Measurements from ENCODE around the gene CEMIP2. TPM values are rescaled to one million over a fixed set of nuclear protein-coding genes. Genes with fewer than 3 reads are reported as not detected.

The CEMIP2 gene
- total and polyA plus RNA-seq, 10 of the 15 experiments (the other 5 are each of a cell fraction or from before 2014, with no cell fraction given) = 0.50 to 19.2 (median 1.2) TPM

GRCh38 chr9:71703172-71703872 lies 65.0 kb downstream of the CEMIP2 start:
- ChIA-PET SMC1A (ENCODE audit: uncharacterized antibody, unreplicated experiment) (interaction anchor here (1.5 kb wide), 1 partner anchor 12 kb away, joined by 6 read pairs; no protein-coding TSS in a partner anchor), RAD21 (ENCODE audit: unreplicated experiment) (no interaction called here), CTCF (interaction anchor here (2.9 kb wide), 1 partner anchor 12 kb away, joined by 10 read pairs; no protein-coding TSS in a partner anchor), POLR2A (no interaction called here)
- FAIRE-seq (no peak), DNase-seq (ENCODE audit: low read depth, low spot score) (no peak), ATAC-seq (no peak)
- 32% methylated on average over 6 of the region's 6 CpGs for WGBS (ENCODE audit: insufficient coverage, insufficient replicate concordance, low lambda C conversion rate, missing lambda C conversion rate)
- H3K4me3 ChIP-seq = no peak overlapping the region
- no peaks in the 10 kb centered on the region for H3K27me3 ChIP-seq (replicated peaks in 1 of 2; ENCODE audit: control insufficient read depth in 2 of 2, insufficient read depth in 2 of 2, low read length in 1 of 2)
- H2AFZ ChIP-seq (ENCODE audit: control insufficient read depth, low read depth, low read length) = no peak overlapping the region
- no peaks in the 10 kb centered on the region for H3K9me3 ChIP-seq (replicated peaks; ENCODE audit: control insufficient read depth, insufficient read depth, low read length)
- H3K4me1 ChIP-seq (ENCODE audit: control insufficient read depth, insufficient read depth, low read length) = no peaks in the 10 kb centered on the region
- no TSS peak for BruUV-seq (replicated peaks)
- H3K36me3 ChIP-seq (ENCODE audit: control insufficient read depth in 2 of 2, insufficient read depth in 2 of 2, low read length in 1 of 2) = no peaks in the 10 kb centered on the region
- TF ChIP-seq NBN (IDR thresholded peaks at IDR 0.05) (no peak), NFIC (IDR thresholded peaks at IDR 0.05; ENCODE audit: low read depth, low read length) (no peak)
- H3K9ac ChIP-seq (ENCODE audit: control insufficient read depth, insufficient read depth, low read length) = no peak overlapping the region
- no peaks in the 10 kb centered on the region for H3K79me2 ChIP-seq (ENCODE audit: control insufficient read depth, insufficient read depth, low read length)
- in situ Hi-C loops (cut with MboI) (loop anchor here (5.0 kb wide), 1 partner anchor 49 kb away; no protein-coding TSS in a partner anchor), intact Hi-C loops (cut with micrococcal nuclease; ENCODE audit: unreplicated experiment) (loop anchor here (5.0 kb wide), 1 partner anchor 64 kb away; the partner anchor contains the start of gene CEMIP2)
- H4K20me1 ChIP-seq (ENCODE audit: control insufficient read depth, insufficient read depth) = no peaks in the 10 kb centered on the region
- no peak overlapping the region for H3K4me2 ChIP-seq (ENCODE audit: control insufficient read depth, insufficient read depth)
- H3K27ac ChIP-seq (ENCODE audit: control insufficient read depth, insufficient read depth) = no peak overlapping the region

GRCh38 chr9:71697882-71698281 lies 70.4 kb downstream of the CEMIP2 start:
- 69% methylated on average over 4 of the region's 4 CpGs for WGBS (ENCODE audit: insufficient coverage, insufficient replicate concordance, low lambda C conversion rate, missing lambda C conversion rate)

More at GRCh38 chr9:71697882-71698281, 70.4 kb downstream of the CEMIP2 start:
- Histone ChIP-seq H3K9me3 (replicated peaks; ENCODE audit: control insufficient read depth, insufficient read depth, low read length) (no peaks in the 10 kb centered on the region), H3K4me3 (no peak overlapping the region), H2AFZ (ENCODE audit: control insufficient read depth, low read depth, low read length) (no peak overlapping the region), H3K27me3 (replicated peaks in 1 of 2; ENCODE audit: control insufficient read depth in 2 of 2, insufficient read depth in 2 of 2, low read length in 1 of 2) (no peaks in the 10 kb centered on the region), H3K27ac (ENCODE audit: control insufficient read depth, insufficient read depth) (no peak overlapping the region), H3K4me1 (ENCODE audit: control insufficient read depth, insufficient read depth, low read length) (no peaks in the 10 kb centered on the region), H3K4me2 (ENCODE audit: control insufficient read depth, insufficient read depth) (no peak overlapping the region), H3K36me3 (ENCODE audit: control insufficient read depth in 2 of 2, insufficient read depth in 2 of 2, low read length in 1 of 2) (no peaks in the 10 kb centered on the region), H4K20me1 (ENCODE audit: control insufficient read depth, insufficient read depth) (no peaks in the 10 kb centered on the region), H3K79me2 (ENCODE audit: control insufficient read depth, insufficient read depth, low read length) (no peaks in the 10 kb centered on the region), H3K9ac (ENCODE audit: control insufficient read depth, insufficient read depth, low read length) (no peak overlapping the region)
- BruUV-seq (replicated peaks) = no TSS peak
- intact Hi-C loops (cut with micrococcal nuclease; ENCODE audit: unreplicated experiment) (no loop called here), in situ Hi-C loops (cut with MboI) (no loop called here)
- FAIRE-seq (no peak), ATAC-seq (no peak), DNase-seq (ENCODE audit: low read depth, low spot score) (no peak)
- CTCF ChIA-PET = interaction anchor here (0.6 kb wide), 1 partner anchor 12 kb away, joined by 3 read pairs; no protein-coding TSS in a partner anchor
- TF ChIP-seq MEF2A (IDR thresholded peaks at IDR 0.05; ENCODE audit: insufficient read depth, low read depth, low read length) (no peak), TCF7 (IDR thresholded peaks at IDR 0.05; ENCODE audit: borderline replicate concordance) (no peak), TCF3 (IDR thresholded peaks at IDR 0.05; ENCODE audit: borderline replicate concordance, insufficient read depth, low read depth, low read length) (no peak), TBL1XR1 (IDR thresholded peaks at IDR 0.05; ENCODE audit: low read depth, low read length) (no peak), BHLHE40 (IDR thresholded peaks at IDR 0.05; ENCODE audit: borderline replicate concordance in 1 of 2, low read depth in 2 of 2, low read length in 1 of 2) (no peak), ATF7 (IDR thresholded peaks at IDR 0.05; ENCODE audit: low read depth) (no peak), ZBED1 (IDR thresholded peaks at IDR 0.05; ENCODE audit: borderline replicate concordance) (no peak), IKZF1 (conservative IDR thresholded peaks at IDR 0.05) (no peak), ZSCAN29 (IDR thresholded peaks at IDR 0.05) (no peak), DPF2 (IDR thresholded peaks at IDR 0.05) (no peak), RFX5 (IDR thresholded peaks at IDR 0.05; ENCODE audit: low read depth, low read length) (no peak), EED (IDR thresholded peaks at IDR 0.05; ENCODE audit: low read depth) (no peak), IKZF2 (IDR thresholded peaks at IDR 0.05) (no peak), MTA3 (IDR thresholded peaks at IDR 0.05; ENCODE audit: borderline replicate concordance, low read length) (no peak), SPI1 (IDR thresholded peaks at IDR 0.05; ENCODE audit: borderline replicate concordance, insufficient read depth, low read depth, low read length) (no peak), FOXM1 (IDR thresholded peaks at IDR 0.05; ENCODE audit: low read depth, low read length) (no peak), SREBF2 (IDR thresholded peaks at IDR 0.05; ENCODE audit: low read length) (no peak)
- SMC1A ChIA-PET (ENCODE audit: uncharacterized antibody, unreplicated experiment) = no interaction called here
- POLR2A ChIA-PET = no interaction called here
- RAD21 ChIA-PET (ENCODE audit: unreplicated experiment) = no interaction called here

Measured in GM12878 (cell line).